HEK293 (cell line): ENCODE measurements around the gene MYADML2.

Source experiments
- YY1 ChIP-seq: fragments of 450-650 bp; formaldehyde crosslinking; IDR thresholded peaks from 2 replicates; pipeline ENCODE4 v1.5.1; 2018; ENCODE audit warnings: missing biosample characterization, missing genetic modification characterization
- ZBTB8A ChIP-seq: fragments of 450-650 bp; formaldehyde crosslinking; IDR thresholded peaks from 2 replicates; pipeline ENCODE4 v1.5.1; 2016; ENCODE audit warnings: missing biosample characterization, missing genetic modification characterization
- ZNF157 ChIP-seq: fragments of 450-650 bp; formaldehyde crosslinking; IDR thresholded peaks from 2 replicates; pipeline ENCODE4 v1.5.1; 2016; ENCODE audit warnings: missing biosample characterization, missing genetic modification characterization
- ZNF23 ChIP-seq: fragments of 450-650 bp; formaldehyde crosslinking; IDR thresholded peaks from 2 replicates; pipeline ENCODE4 v1.5.1; 2016; ENCODE audit warnings: missing biosample characterization, missing genetic modification characterization, borderline replicate concordance
- ZNF239 ChIP-seq: fragments of 450-650 bp; formaldehyde crosslinking; IDR thresholded peaks from 2 replicates; pipeline ENCODE4 v1.5.1; 2016; ENCODE audit warnings: missing biosample characterization, missing genetic modification characterization
- ZNF24 ChIP-seq: fragments of 450-650 bp; formaldehyde crosslinking; IDR thresholded peaks from 2 replicates; pipeline ENCODE4 v1.5.1; 2016; ENCODE audit warnings: missing biosample characterization, missing genetic modification characterization
- ZNF785 ChIP-seq: fragments of 450-650 bp; formaldehyde crosslinking; IDR thresholded peaks from 2 replicates; pipeline ENCODE4 v1.5.1; 2016; ENCODE audit warnings: missing biosample characterization, missing genetic modification characterization
- ZSCAN16 ChIP-seq: fragments of 450-650 bp; formaldehyde crosslinking; IDR thresholded peaks from 2 replicates; pipeline ENCODE4 v1.5.1; 2016; ENCODE audit warnings: missing biosample characterization, missing genetic modification characterization
- TF ChIP-seq, protein P1 (sequence below): fragments of 450-650 bp; formaldehyde crosslinking; IDR thresholded peaks from 2 replicates; pipeline ENCODE4 v1.5.1; 2016; ENCODE audit warnings: missing biosample characterization, missing genetic modification characterization
- TF ChIP-seq, protein P2 (sequence below): fragments of 450-650 bp; formaldehyde crosslinking; IDR thresholded peaks from 2 replicates; pipeline ENCODE4 v1.5.1; 2017; ENCODE audit warnings: missing biosample characterization, missing genetic modification characterization
- TF ChIP-seq, protein P3 (sequence below): fragments of 450-650 bp; formaldehyde crosslinking; IDR thresholded peaks from 2 replicates; pipeline ENCODE4 v1.5.0; 2017; ENCODE audit warnings: missing biosample characterization, missing genetic modification characterization, borderline replicate concordance
- TF ChIP-seq, protein P4 (sequence below): fragments of 450-650 bp; formaldehyde crosslinking; IDR thresholded peaks from 2 replicates; pipeline ENCODE4 v1.5.1; 2016; ENCODE audit warnings: missing biosample characterization, missing genetic modification characterization
- TF ChIP-seq, protein P5 (sequence below): fragments of 450-650 bp; formaldehyde crosslinking; IDR thresholded peaks from 2 replicates; pipeline ENCODE4 v1.5.1; 2016; ENCODE audit warnings: missing biosample characterization, missing genetic modification characterization
- TF ChIP-seq, protein P6 (sequence below): fragments of 450-650 bp; formaldehyde crosslinking; IDR thresholded peaks from 2 replicates; pipeline ENCODE4 v1.5.1; 2016; ENCODE audit warnings: missing biosample characterization, missing genetic modification characterization

DNA sequence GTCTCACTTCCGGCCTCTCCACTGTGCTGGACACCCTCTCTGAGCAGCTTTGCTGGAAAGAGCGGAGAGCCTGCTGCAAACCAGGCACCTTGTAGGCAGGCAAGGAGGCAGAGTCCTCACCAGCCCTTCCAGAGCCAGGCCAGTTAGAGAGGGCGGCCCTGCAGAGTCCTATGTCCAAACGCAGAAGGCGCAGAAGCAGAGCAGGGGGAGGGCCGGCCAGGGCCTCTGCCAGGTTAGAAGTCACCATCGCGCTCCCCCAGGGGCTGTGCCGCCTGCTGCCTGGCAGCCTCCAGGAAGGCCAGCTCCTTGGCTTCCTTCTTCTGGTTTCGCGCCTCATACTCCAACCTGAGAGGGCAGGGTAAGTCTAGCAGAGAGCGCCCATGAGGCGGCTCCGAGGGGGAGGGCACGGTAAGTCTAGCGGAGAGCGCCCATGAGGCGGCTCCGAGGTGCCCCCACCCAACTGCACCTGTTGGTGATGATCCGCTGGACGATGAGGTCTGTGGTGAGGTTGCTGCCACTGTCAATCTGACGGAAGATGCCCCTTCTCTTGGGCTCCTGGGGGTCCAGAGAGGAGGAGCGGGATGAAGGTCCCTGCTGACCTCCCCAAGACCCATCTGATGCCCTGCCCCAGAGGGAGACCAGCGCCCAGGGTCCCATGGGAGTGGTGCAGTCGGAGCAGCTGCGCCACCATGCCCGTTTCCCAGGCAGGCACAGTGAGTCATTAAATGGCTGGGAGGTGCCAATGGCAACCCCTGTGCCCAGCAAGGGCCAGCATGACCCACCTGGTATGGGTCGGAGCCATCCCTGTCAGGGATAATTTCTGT is 42.2 kb downstream of the MYADML2 start:
- TF ChIP-seq, protein P1, sequence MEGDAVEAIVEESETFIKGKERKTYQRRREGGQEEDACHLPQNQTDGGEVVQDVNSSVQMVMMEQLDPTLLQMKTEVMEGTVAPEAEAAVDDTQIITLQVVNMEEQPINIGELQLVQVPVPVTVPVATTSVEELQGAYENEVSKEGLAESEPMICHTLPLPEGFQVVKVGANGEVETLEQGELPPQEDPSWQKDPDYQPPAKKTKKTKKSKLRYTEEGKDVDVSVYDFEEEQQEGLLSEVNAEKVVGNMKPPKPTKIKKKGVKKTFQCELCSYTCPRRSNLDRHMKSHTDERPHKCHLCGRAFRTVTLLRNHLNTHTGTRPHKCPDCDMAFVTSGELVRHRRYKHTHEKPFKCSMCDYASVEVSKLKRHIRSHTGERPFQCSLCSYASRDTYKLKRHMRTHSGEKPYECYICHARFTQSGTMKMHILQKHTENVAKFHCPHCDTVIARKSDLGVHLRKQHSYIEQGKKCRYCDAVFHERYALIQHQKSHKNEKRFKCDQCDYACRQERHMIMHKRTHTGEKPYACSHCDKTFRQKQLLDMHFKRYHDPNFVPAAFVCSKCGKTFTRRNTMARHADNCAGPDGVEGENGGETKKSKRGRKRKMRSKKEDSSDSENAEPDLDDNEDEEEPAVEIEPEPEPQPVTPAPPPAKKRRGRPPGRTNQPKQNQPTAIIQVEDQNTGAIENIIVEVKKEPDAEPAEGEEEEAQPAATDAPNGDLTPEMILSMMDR (tag by site-specific recombination): no peak
- no peak for TF ChIP-seq ZSCAN16
- TF ChIP-seq, protein P2, sequence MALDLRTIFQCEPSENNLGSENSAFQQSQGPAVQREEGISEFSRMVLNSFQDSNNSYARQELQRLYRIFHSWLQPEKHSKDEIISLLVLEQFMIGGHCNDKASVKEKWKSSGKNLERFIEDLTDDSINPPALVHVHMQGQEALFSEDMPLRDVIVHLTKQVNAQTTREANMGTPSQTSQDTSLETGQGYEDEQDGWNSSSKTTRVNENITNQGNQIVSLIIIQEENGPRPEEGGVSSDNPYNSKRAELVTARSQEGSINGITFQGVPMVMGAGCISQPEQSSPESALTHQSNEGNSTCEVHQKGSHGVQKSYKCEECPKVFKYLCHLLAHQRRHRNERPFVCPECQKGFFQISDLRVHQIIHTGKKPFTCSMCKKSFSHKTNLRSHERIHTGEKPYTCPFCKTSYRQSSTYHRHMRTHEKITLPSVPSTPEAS (tag by site-specific recombination): no peak
- TF ChIP-seq ZNF23: no peak
- no peak for TF ChIP-seq YY1
- no peak for TF ChIP-seq ZNF239 (tag by site-specific recombination)
- no peak for TF ChIP-seq ZBTB8A (tag by site-specific recombination)
- TF ChIP-seq ZNF157: no peak
- TF ChIP-seq, protein P3, sequence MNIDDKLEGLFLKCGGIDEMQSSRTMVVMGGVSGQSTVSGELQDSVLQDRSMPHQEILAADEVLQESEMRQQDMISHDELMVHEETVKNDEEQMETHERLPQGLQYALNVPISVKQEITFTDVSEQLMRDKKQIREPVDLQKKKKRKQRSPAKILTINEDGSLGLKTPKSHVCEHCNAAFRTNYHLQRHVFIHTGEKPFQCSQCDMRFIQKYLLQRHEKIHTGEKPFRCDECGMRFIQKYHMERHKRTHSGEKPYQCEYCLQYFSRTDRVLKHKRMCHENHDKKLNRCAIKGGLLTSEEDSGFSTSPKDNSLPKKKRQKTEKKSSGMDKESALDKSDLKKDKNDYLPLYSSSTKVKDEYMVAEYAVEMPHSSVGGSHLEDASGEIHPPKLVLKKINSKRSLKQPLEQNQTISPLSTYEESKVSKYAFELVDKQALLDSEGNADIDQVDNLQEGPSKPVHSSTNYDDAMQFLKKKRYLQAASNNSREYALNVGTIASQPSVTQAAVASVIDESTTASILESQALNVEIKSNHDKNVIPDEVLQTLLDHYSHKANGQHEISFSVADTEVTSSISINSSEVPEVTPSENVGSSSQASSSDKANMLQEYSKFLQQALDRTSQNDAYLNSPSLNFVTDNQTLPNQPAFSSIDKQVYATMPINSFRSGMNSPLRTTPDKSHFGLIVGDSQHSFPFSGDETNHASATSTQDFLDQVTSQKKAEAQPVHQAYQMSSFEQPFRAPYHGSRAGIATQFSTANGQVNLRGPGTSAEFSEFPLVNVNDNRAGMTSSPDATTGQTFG: no peak
- TF ChIP-seq, protein P4, sequence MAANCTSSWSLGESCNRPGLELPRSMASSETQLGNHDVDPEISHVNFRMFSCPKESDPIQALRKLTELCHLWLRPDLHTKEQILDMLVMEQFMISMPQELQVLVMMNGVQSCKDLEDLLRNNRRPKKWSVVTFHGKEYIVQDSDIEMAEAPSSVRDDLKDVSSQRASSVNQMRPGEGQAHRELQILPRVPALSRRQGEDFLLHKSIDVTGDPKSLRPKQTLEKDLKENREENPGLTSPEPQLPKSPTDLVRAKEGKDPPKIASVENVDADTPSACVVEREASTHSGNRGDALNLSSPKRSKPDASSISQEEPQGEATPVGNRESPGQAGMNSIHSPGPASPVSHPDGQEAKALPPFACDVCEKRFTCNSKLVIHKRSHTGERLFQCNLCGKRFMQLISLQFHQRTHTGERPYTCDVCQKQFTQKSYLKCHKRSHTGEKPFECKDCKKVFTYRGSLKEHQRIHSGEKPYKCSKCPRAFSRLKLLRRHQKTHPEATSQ (tag by site-specific recombination): no peak
- TF ChIP-seq, protein P5, sequence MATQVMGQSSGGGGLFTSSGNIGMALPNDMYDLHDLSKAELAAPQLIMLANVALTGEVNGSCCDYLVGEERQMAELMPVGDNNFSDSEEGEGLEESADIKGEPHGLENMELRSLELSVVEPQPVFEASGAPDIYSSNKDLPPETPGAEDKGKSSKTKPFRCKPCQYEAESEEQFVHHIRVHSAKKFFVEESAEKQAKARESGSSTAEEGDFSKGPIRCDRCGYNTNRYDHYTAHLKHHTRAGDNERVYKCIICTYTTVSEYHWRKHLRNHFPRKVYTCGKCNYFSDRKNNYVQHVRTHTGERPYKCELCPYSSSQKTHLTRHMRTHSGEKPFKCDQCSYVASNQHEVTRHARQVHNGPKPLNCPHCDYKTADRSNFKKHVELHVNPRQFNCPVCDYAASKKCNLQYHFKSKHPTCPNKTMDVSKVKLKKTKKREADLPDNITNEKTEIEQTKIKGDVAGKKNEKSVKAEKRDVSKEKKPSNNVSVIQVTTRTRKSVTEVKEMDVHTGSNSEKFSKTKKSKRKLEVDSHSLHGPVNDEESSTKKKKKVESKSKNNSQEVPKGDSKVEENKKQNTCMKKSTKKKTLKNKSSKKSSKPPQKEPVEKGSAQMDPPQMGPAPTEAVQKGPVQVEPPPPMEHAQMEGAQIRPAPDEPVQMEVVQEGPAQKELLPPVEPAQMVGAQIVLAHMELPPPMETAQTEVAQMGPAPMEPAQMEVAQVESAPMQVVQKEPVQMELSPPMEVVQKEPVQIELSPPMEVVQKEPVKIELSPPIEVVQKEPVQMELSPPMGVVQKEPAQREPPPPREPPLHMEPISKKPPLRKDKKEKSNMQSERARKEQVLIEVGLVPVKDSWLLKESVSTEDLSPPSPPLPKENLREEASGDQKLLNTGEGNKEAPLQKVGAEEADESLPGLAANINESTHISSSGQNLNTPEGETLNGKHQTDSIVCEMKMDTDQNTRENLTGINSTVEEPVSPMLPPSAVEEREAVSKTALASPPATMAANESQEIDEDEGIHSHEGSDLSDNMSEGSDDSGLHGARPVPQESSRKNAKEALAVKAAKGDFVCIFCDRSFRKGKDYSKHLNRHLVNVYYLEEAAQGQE (tag by site-specific recombination): no peak
- no peak for TF ChIP-seq ZNF785
- TF ChIP-seq, protein P6, sequence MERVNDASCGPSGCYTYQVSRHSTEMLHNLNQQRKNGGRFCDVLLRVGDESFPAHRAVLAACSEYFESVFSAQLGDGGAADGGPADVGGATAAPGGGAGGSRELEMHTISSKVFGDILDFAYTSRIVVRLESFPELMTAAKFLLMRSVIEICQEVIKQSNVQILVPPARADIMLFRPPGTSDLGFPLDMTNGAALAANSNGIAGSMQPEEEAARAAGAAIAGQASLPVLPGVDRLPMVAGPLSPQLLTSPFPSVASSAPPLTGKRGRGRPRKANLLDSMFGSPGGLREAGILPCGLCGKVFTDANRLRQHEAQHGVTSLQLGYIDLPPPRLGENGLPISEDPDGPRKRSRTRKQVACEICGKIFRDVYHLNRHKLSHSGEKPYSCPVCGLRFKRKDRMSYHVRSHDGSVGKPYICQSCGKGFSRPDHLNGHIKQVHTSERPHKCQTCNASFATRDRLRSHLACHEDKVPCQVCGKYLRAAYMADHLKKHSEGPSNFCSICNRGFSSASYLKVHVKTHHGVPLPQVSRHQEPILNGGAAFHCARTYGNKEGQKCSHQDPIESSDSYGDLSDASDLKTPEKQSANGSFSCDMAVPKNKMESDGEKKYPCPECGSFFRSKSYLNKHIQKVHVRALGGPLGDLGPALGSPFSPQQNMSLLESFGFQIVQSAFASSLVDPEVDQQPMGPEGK (tag by site-specific recombination): no peak
- no peak for TF ChIP-seq ZNF24
